Effector memory CD4-positive, alpha-beta T cell (primary cell): Measurements from ENCODE around the gene YPEL2.

Source experiments
- DNase-seq, 3 donors: peaks; one replicate each; pipeline ENCODE4 v3.0.0-alpha.2; 2020
- H3K27ac ChIP-seq: 2 replicates; pipeline ENCODE4 v1.7.0; 2013; ENCODE audit warnings: mild to moderate bottlenecking, low read length, moderate library complexity; ENCODE audit not compliant: insufficient read depth, poor library complexity, severe bottlenecking
- H3K27me3 ChIP-seq: replicated peaks from 2 replicates; pipeline ENCODE4 v1.7.0; 2013; ENCODE audit warnings: mild to moderate bottlenecking, low read length; ENCODE audit not compliant: insufficient read depth, control insufficient read depth, poor library complexity, severe bottlenecking
- H3K36me3 ChIP-seq: 2 replicates; pipeline ENCODE4 v1.7.0; 2013; ENCODE audit warnings: mild to moderate bottlenecking, low read length, moderate library complexity; ENCODE audit not compliant: control insufficient read depth, insufficient read depth
- H3K4me1 ChIP-seq: 2 replicates; pipeline ENCODE4 v1.7.0; 2013; ENCODE audit warnings: low read length, mild to moderate bottlenecking; ENCODE audit not compliant: control insufficient read depth, insufficient read depth, poor library complexity, severe bottlenecking
- H3K4me3 ChIP-seq: 2 replicates; pipeline ENCODE4 v1.7.0; 2013; ENCODE audit warnings: low read length, low read depth, mild to moderate bottlenecking; ENCODE audit not compliant: insufficient read depth, poor library complexity, severe bottlenecking
- H3K9me3 ChIP-seq: 2 replicates; pipeline ENCODE4 v1.7.0; 2013; ENCODE audit warnings: mild to moderate bottlenecking, low read length, moderate library complexity; ENCODE audit not compliant: control insufficient read depth

Gene YPEL2

GRCh38 chr17:59426031-59426430 lies 94.6 kb downstream of the YPEL2 start:
- Histone ChIP-seq H3K9me3 (no peaks in the 10 kb centered on the region), H3K4me1 (no peaks in the 10 kb centered on the region), H3K27ac (no peak overlapping the region), H3K4me3 (no peak overlapping the region), H3K27me3 (no peaks in the 10 kb centered on the region), H3K36me3 (no peaks in the 10 kb centered on the region)
- DNase-seq: no peak

GRCh38 chr17:59427425-59427921 lies 96.0 kb downstream of the YPEL2 start:
- Histone ChIP-seq H3K9me3 (no peaks in the 10 kb centered on the region), H3K4me3 (no peak overlapping the region), H3K36me3 (no peaks in the 10 kb centered on the region), H3K27me3 (no peaks in the 10 kb centered on the region), H3K4me1 (no peaks in the 10 kb centered on the region), H3K27ac (no peak overlapping the region)
- DNase-seq: no peak

- Histone ChIP-seq H3K36me3 (no peaks in the 10 kb centered on the region), H3K27me3 (no peaks in the 10 kb centered on the region), H3K4me1 (no peaks in the 10 kb centered on the region), H3K9me3 (no peaks in the 10 kb centered on the region), H3K4me3 (no peak overlapping the region), H3K27ac (no peak overlapping the region)
- no peak for DNase-seq
These were observed 96.5 kb downstream of the YPEL2 start for GRCh38 chr17:59427996-59428395.

GRCh38 chr17:59428916-59429485 lies 97.5 kb downstream of the YPEL2 start:
- no peak overlapping the region for H3K27ac ChIP-seq
- H3K36me3 ChIP-seq: no peaks in the 10 kb centered on the region
- H3K4me3 ChIP-seq: no peak overlapping the region
- no peaks in the 10 kb centered on the region for H3K4me1 ChIP-seq
- H3K9me3 ChIP-seq: no peaks in the 10 kb centered on the region
- no peaks in the 10 kb centered on the region for H3K27me3 ChIP-seq
- no peak for DNase-seq

- H3K27ac ChIP-seq: no peak overlapping the region
- no peaks in the 10 kb centered on the region for H3K9me3 ChIP-seq
- no peak for DNase-seq
- no peaks in the 10 kb centered on the region for H3K36me3 ChIP-seq
- no peak overlapping the region for H3K4me3 ChIP-seq
- no peaks in the 10 kb centered on the region for H3K4me1 ChIP-seq
- H3K27me3 ChIP-seq: no peaks in the 10 kb centered on the region
These were observed 100.1 kb downstream of the YPEL2 start for GRCh38 chr17:59431601-59432000.

GRCh38 chr17:59432657-59433056 lies 101.2 kb downstream of the YPEL2 start:
- Histone ChIP-seq H3K9me3 (no peaks in the 10 kb centered on the region), H3K36me3 (no peaks in the 10 kb centered on the region), H3K4me3 (no peak overlapping the region), H3K27me3 (no peaks in the 10 kb centered on the region), H3K4me1 (no peaks in the 10 kb centered on the region), H3K27ac (no peak overlapping the region)
- DNase-seq: no peak

- DNase-seq: no peak
- Histone ChIP-seq H3K4me3 (no peak overlapping the region), H3K36me3 (no peaks in the 10 kb centered on the region), H3K4me1 (no peaks in the 10 kb centered on the region), H3K27me3 (no peaks in the 10 kb centered on the region), H3K9me3 (no peaks in the 10 kb centered on the region), H3K27ac (no peak overlapping the region)
These were observed 102.1 kb downstream of the YPEL2 start for GRCh38 chr17:59433586-59433985.

GRCh38 chr17:59434429-59434828 lies 103.0 kb downstream of the YPEL2 start:
- H3K27me3 ChIP-seq: no peaks in the 10 kb centered on the region
- H3K4me1 ChIP-seq: no peaks in the 10 kb centered on the region
- no peak overlapping the region for H3K4me3 ChIP-seq
- DNase-seq: no peak
- no peaks in the 10 kb centered on the region for H3K9me3 ChIP-seq
- no peaks in the 10 kb centered on the region for H3K36me3 ChIP-seq
- H3K27ac ChIP-seq: no peak overlapping the region

- H3K4me3 ChIP-seq: no peak overlapping the region
- H3K4me1 ChIP-seq: no peaks in the 10 kb centered on the region
- no peak overlapping the region for H3K27ac ChIP-seq
- DNase-seq: no peak
- no peaks in the 10 kb centered on the region for H3K9me3 ChIP-seq
- no peaks in the 10 kb centered on the region for H3K27me3 ChIP-seq
- no peaks in the 10 kb centered on the region for H3K36me3 ChIP-seq
These were observed 103.8 kb downstream of the YPEL2 start for GRCh38 chr17:59435238-59435637.

GRCh38 chr17:59436900-59437299 lies 105.4 kb downstream of the YPEL2 start:
- H3K4me1 ChIP-seq: peaks cover 7% of the 10 kb centered on the region
- no peaks in the 10 kb centered on the region for H3K9me3 ChIP-seq
- H3K4me3 ChIP-seq: no peak overlapping the region
- H3K36me3 ChIP-seq: no peaks in the 10 kb centered on the region
- H3K27ac ChIP-seq: no peak overlapping the region
- DNase-seq: no peak
- no peaks in the 10 kb centered on the region for H3K27me3 ChIP-seq
